HG03520 (cell line): ENCODE measurements around the gene SH3BGR.
"Not testable (repeated sequence)": the region's sequence is repeated elsewhere in the genome, so short reads cannot be mapped to it uniquely, and the experiment has no call there.

Experiments
- ATAC-seq: cut with Tn5 transposase; IDR thresholded peaks from one replicate; pipeline ENCODE4 v1.9.1; 2021; ENCODE audit warnings: mild to moderate bottlenecking, moderate library complexity; ENCODE audit not compliant: unreplicated experiment

The SH3BGR gene

DNA sequence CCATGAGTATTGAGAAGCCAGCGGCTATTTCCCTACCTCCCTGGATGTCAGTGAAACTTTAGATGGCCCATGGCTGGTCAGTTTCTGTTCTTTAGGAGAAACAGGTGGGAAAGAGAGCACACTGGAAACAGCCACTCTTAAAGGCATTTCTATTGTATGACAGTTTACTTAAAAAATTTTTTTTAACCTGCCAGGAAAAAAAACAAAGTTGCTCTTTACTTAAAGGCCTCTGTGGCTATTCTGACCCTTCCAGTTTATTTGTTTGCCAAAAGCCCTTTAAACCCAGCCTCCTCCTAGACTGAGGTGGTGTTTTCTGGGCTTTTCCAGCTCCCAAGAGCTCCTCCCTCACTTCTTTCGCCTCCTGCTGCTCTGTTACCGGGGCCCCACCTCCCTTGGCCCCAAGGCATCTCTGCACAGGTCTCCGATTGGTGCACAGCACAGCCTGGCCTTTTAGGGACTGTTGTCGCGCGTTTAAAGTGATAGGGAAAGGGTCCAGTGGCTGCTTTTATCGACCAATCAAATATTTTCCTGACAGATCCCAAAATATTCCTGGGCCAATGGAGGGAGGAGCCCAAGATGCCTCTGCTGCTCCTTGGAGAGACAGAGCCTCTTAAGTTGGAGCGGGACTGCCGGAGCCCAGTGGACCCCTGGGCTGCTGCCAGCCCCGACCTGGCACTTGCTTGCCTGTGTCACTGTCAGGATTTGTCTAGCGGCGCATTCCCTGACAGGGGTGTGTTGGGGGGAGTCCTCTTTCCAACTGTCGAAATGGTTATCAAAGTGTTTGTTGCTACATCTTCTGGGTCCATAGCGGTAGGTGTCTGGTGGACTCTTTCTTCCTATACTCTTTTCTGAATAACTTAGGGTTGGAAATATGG lies at the start of gene SH3BGR:
Gene SH3BGR (plus strand): TSS at position 639 of the 875 bp plus-strand sequence. CDS start 127 bp downstream, at position 766.
- ATAC-seq, result no peak

DNA sequence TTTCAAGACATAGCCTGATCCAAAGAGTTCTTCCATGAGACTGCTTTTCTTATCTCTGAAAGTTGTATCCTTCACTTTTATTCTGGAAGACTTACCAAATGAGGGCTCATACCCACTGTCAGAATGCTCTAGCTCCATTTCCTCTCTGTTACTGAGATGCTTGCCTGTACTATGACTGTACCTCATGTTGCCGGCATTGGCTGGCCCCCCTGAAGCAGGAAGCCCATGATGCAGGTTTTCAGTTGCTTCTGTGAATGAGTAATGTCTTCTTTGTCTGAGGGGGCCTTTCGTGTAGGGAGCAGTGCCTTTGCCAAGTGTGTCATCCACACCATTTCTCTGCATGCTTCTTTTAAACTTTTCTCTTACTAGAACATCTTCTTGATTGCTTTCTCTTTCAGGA lies 45.7 kb upstream of the SH3BGR start:
- no peak for ATAC-seq

DNA sequence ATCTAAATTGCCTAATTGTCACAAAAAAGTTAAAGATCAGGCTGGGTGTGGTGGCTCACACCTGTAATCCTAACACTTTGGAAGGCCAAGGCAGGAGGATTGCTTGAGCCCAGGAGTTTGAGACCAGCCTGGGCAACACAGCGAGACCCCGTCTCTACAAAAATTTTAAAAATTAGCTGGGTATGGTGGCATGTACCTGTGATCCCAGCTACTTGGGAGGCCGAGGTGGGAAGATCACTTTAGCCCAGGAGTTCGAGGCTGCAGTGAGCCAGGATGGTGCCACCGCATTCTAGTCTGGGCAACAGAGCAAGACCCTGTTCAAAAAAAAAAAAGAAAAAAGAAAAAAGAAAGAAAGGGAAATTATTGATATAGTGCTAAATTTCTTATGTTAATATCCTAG lies 32.6 kb upstream of the SH3BGR start:
- not testable (repeated sequence) for ATAC-seq

DNA sequence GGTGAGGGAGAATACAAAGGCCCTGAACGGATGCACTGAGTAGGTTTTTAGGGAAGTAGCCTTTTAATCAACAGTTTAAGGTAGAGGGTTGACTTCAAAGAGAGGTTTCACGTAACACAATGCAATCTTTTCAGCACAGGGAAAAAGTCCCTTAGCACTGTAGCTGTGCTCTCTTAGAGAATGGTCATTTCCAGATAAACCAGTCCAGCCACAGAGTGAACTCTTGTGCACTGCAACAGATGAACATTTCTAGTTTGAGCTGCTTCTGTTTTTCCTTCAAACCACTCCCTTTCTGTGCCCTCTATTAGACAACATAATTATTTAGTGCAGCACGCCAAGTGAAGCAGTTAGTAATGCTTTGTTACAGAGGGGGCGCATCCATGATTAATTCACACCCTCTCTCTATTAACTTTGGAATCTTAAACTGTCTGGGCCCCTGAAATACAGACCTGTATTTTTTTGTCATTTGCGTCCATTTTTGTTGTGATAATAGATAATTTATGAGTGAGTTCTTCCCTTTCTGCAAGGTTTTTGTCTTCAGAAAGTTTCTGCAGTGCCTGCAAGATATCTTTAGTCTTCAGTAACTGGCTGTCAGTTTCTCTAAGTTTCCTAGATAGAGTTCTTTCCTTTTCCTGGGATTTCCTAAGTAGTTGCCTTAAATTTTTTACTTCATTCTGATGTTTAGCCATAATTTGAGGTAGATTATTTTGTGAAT lies 29.1 kb upstream of the SH3BGR start:
- ATAC-seq, result no peak

DNA sequence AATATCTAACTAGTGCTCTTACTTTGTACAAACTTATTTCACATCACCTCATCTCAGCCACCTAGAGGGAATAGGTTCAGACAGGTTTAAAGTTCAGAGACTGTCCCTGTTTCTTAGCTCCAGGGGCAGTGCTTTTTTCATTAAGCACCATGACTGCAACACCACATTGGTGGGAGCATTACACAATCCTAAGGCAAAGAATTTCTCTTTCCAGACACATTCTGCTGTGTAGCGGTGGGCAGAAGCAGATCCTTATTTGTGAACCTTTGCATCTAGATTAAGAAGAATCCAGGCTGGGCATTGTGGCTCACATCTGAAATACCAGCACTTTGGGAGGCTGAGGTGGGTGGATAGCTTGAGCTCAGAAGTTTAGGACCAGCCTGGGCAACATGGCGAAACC lies 22.3 kb upstream of the SH3BGR start:
- ATAC-seq, result no peak

DNA sequence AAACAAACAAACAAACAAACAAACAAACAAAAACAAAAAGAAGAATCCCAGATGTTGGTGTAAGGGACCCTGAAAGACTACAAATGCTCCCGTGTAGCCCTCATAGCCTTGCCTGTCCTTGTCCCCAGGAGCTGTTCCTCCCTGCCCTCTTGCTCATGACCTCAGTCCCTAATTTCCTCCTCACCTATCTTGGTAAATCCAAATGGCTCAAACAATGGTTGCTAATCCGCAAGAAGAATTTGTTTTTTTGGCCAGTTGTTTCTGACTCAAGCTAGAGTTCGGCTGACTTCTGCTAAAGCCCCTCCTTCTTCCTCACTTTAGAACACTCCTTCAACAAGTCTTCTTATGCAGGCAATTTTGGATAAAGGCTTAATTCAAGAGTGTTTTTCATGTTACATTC lies 21.8 kb upstream of the SH3BGR start:
- ATAC-seq, result no peak

DNA sequence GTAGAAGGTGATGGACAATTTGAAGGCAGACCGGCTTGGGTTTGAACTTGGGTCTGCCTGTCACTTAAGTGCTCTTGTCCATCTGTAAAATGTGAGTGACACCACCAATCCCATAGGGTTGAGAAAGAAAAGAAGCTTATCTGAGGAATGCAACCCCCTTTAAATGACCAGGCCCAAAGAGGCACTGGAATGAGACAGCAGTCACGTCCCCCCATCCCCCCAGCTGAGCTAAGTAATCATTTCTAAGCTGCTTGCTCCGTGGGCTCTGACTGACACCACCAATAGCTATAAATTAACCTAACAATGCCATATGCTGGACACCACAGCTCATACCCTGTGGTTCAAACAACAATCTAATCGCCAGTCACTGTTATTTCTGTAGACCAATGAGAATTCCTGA lies 21.3 kb upstream of the SH3BGR start:
- ATAC-seq, result no peak

DNA sequence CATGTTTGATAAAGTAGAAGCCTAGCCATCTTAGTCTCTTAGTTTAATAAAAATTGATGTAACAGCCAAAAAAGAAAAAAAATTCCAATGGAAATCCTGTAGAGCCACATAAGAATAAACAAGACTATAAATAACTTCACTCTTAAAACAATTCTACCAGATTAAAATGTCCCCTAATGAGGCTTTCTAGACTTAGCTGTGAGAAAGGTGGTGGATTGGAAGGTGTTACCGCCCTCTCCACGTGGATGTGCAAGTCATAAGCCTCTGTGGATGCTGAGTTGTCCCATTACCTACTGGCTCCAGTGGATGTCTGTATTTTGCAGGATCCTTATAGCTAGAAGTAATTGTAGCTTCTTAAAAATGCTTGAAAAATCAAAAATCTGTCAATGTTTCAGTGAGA lies 20.8 kb upstream of the SH3BGR start:
- no peak for ATAC-seq

DNA sequence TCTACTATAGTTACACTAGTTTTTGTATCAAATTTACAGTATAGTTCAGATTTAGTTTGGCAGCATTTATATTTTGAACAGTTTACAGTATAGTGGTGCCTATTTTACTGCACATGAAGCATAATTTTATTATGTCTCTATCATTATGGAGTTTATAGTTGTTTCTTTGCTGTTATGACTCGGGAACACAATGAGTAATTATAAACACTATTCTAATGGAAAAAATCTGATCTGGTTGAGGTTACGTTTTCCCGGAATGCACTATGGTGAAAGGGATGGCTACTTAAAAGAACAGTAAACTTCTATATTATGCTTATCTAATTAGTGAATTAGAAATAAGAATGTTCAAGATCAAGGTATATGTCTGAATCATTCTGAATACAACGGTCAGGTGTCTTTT lies 16.8 kb upstream of the SH3BGR start:
- ATAC-seq, result no peak

DNA sequence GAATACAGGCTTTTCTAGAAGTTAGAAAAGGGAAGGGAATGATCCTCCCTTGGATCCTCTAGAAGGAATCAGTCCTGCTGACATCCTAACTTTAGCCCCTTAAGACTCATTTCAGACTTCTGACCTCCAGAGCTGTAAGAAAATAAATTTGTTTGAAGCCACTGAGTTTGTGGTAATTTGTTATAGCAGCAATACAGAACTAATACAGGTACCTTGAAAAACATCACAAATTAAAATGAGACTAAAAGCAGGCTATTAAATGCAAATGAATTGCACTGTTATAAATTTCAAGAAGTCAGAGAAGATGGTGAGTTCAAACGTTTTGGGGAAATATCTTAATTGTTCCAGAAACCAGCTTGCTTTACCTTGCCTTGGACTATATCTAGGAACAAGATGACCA lies 12.5 kb upstream of the SH3BGR start:
- ATAC-seq, result no peak

DNA sequence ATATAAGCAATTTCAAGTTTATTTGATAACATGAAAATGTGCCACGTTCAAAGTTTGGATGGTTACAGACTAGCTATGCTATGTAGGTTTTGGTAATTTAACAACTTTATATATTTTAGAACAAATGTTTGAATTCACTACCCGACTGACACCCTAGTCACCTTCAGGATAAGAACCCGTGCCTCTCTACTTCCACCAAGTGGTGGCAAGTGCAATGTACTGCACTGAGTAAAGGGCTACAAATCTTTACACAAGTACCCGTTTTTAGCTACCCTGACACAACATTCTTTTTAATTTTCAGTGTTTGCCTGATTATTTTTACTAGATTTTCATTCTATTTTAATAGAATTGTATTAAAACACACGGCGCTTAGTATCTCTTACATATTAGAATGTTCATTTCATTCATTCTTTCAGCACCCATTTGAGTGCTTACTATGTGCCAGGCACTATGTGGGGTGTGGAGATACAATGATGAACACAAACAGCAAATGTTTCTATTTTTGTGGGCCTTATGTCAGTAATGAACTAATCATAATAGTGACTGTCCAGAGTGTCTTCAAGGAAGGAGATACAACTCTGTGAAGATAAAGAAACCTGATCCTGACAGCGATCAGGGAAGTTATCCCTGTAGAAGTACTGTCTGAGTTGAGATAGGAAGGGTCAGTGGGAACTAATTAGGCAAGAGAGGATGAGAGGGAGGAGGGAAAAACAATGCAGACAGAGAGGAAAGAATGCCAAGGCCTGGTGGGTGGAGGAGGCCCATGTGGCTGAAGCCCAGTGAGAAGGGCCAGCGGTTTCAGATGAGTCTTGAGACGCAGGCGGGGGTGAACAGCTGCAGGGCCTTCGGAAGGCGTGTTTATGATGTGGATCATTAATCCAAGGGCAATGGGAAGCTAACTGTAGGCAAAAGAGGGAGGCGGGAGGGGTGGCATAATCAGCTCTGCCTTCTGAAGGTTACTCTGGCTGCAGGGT lies 10.0 kb upstream of the SH3BGR start:
- peak; percentile 42 for ATAC-seq

DNA sequence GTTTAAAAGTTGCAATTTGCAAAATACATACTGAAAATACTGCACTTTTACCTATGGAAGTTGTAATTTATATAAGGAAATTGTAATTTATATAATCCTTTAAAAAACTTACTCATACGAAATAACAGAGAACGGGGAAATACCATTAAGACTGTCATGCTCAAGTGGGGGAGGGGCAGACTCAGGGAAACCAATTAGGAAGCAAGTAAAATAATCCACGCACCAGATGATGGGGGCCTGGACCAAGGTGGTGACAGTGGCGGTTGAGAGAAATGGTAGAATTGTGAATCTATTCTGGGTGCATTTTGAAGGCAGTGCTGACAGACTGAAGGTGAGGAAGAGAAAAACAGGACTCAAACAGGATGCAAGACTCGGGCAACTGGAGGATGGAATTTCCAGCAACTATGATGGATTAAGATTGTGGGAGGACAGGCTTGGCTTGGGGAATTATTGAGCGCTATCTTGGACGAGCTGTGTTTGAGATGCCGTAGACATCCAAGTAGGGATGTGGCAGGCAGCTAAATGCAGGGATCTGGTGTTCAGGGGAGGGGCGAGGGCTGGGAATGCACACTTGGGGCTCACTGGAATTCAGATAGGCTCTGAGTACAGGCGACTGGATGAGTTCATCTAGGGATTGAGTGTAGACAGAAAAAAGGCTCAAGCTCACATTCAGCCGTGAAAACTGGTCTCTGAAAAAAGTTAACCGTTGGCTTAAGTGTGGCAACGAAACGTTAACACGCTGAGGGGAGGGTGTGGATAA lies 7.2 kb upstream of the SH3BGR start:
- ATAC-seq, result no peak

DNA sequence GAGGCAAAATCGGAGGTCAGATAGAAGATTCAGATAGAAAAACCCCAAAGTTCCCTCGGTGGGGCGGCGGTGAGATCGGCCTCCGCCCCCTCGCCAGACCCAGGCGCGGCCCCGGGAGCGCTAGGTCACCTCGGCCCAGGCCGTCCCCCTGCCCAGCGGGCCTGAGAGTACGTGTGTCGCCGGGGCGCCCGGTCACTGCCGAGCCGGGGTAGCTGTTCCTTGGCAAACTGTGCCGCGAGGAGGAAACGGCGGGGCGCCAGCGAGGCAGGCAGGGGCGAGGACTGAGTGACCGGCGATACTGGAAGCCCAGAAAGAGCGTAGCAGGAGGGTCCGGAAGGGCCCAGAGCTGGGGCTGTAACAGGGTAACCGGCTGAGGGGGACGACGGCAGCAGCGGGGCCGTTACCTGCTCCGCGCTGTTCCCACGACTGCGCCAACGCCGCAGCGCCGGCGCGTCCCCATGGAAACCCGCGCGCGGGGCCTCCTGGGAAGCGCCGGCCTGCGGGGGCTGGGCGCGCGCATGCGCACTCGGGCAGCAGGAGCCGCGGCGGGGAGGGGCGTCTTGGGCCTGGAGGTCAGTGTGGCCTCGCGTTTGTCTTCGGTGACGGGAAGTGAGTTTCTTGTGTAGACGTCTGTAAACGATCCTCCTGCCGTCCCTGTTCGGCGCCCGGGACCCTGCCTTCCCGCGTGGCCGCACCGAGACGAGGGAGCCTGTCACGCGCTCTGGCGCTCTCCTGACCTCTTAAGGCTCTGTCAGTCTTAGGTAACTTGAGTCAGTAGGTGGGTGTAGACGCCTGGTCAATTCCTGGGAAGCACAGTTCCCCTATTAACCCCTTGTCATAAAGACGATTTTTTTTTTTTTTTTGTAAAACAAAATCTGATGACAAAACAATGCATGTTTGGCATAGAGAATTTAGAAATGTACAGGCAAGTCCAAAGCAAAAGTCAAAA lies 6.2 kb upstream of the SH3BGR start, which contains the start of gene LCA5L:
Gene LCA5L (minus strand): TSS at position 458 of the 949 bp plus-strand sequence. CDS start 17,285 bp downstream, outside the sequence.
- peak; percentile 79 for ATAC-seq

DNA sequence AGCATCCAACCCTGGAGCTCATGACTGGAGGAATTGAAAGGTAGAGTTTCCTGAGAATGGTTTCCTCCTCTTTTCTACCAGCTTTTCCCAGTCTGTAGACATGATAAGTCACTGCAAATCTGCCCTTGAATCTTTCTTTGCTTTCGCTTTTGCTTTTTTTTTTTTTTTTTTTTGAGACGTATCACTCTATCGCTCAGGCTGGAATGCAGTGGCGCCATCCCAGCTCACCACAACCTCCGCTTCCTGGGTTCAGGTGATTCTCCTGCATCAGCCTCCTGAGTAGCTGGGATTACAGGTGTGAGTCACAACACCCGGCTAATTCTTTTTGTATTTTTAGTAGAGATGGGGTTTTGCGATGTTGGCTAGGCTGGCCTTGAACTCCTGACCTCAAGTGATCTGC lies 4.5 kb upstream of the SH3BGR start:
- ATAC-seq, result no peak

DNA sequence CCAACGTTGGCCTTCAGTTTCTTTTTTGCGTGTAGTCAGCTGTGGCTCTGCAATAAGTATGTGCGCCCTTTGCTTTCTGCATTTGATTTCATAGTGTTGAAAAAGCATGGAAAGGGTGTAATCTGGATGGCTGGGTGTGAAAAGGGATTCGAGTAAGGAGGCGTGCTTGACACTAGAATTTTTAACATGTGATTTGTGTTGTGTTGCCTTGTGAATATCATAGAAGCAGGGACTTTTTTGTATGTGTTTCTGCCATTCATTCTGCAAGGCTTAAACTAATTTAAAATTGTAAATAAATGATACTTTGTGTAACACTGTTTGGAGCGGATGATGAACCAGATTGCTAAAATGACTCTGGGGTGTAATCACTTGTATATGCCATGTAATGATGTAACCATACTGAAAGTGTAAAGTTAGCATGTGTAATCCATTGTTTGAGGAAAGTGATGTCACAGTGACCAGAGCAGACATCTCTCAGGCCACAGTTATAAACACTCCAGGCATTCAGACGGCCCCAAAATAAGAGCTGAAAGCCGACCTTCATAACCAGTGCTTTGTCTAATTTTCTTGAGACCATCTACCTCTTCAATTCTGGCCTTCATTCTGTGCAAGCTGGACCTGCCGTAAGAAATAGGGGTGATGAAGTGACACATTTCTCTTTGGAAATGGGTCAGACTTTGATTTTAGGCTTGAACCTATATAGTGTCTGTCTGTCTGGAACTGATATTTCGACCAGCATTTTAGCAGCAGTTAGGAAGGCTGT lies 618 bp downstream of the SH3BGR start:
- ATAC-seq, result no peak

DNA sequence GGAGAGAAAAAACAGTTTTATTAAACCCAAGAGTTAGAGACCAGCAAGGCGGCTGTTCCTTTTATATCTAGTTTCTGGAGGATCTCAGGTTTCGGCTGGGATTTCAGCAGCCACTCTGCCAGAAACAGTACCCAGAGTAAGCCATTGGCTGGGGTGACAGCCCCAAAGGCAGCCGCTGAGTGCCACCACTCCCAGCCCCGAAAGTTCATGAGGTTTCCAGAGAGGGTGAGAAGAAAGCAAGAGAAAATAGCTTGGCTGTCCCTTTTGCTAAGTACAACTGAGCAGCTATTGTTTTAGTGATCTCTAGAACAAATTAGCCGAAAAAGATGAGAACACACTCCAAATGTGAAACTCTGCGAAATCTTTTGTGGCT lies 1.2 kb downstream of the SH3BGR start:
- no peak for ATAC-seq

DNA sequence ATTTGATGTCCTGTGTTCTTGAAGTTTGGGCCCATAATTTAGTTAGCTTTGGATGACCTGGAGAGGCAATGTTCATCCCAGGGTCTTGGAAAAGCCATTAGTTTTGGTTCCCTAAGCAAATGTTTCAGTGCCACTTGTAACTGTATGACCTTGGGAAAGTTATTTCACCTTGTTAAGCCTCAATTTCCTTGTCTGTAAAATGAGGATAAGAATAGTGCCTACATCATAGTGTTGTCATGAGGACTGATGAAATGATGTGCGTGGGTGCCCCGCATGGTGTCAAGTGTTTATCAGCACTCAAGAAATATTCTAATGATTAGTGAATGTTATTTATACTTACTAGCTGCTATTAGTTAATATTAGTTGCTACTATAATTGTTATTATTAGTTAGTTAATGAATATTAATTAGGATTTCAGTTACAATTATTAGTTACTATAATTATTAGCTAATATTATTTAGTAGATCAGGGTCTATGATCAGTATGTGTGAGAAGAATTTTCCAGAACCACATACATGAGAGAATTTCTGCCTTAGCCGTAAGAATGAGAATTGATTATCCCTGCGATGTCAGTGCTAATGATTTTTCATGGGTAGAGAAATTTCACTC lies 1.9 kb downstream of the SH3BGR start:
- ATAC-seq, result no peak
